Measurements from ENCODE around the gene ZNF579. TPM values are rescaled to one million over a fixed set of nuclear protein-coding genes. Genes with fewer than 3 reads are reported as not detected.

The ZNF579 gene
- total RNA-seq, 2 experiments from 2014 or later: 6.1 to 11.1 TPM

- ChIA-PET POLR2A (interaction anchor here (0.8 kb wide), 2 partner anchors 18 to 539 kb away, joined by 3 to 4 read pairs; partner anchors contain the start of gene ZNF784), CTCF (ENCODE audit: unreplicated experiment) (interaction anchor here (1.0 kb wide), 1 partner anchor 19 kb away, joined by 3 read pairs; no protein-coding TSS in a partner anchor)
- Histone ChIP-seq H4K20me1 (ENCODE audit: insufficient read depth, low read length) (no peaks in the 10 kb centered on the region), H3K4me3 (ENCODE audit: low read depth, low read length, poor library complexity, severe bottlenecking) (peak overlapping the region; percentile 95), H3K4me1 (ENCODE audit: insufficient read depth, low read length, poor library complexity, severe bottlenecking) (peaks cover 25% of the 10 kb centered on the region), H3K9me3 (ENCODE audit: low read length) (no peaks in the 10 kb centered on the region), H2AFZ (ENCODE audit: low read length) (no peak overlapping the region), H3K27ac (ENCODE audit: low read depth, low read length, poor library complexity, severe bottlenecking) (peak overlapping the region; percentile 97), H3K79me2 (ENCODE audit: insufficient read depth, low read depth, low read length) (peaks cover 20% of the 10 kb centered on the region), H3K36me3 (ENCODE audit: insufficient read depth, low read length) (peaks cover 33% of the 10 kb centered on the region), H3K9me2 (ENCODE audit: insufficient read depth, low read length) (no peaks in the 10 kb centered on the region), H3K4me2 (ENCODE audit: low read length) (peak overlapping the region; percentile 99)
- intact Hi-C loops (cut with micrococcal nuclease; ENCODE audit: unreplicated experiment): loop anchor here (1.0 kb wide), 1 partner anchor 91 kb away; no protein-coding TSS in a partner anchor
- BruUV-seq (replicated peaks): no TSS peak
- DNase-seq (ENCODE audit: low spot score): no peak
- TF ChIP-seq CTCF (conservative IDR thresholded peaks at IDR 0.05; ENCODE audit: low read length): no peak
- no peak for TF ChIP-seq EZH2phosphoT487 (IDR thresholded peaks at IDR 0.05; ENCODE audit: borderline replicate concordance, low read depth, low read length)
Observed at GRCh38 chr19:55606817-55607216, 26.2 kb upstream of the ZNF579 start.

- peaks cover 28% of the 10 kb centered on the region for H3K4me1 ChIP-seq (ENCODE audit: insufficient read depth, low read length, poor library complexity, severe bottlenecking)
- DNase-seq (ENCODE audit: low spot score): no peak
- peak overlapping the region; percentile 99 for H3K4me2 ChIP-seq (ENCODE audit: low read length)
- BruUV-seq (replicated peaks): no TSS peak
- intact Hi-C loops (cut with micrococcal nuclease; ENCODE audit: unreplicated experiment): loop anchor here (1.0 kb wide), 1 partner anchor 90 kb away; no protein-coding TSS in a partner anchor
- ChIA-PET POLR2A (interaction anchor here (0.8 kb wide), 2 partner anchors 19 to 539 kb away, joined by 3 read pairs; no protein-coding TSS in a partner anchor), CTCF (ENCODE audit: unreplicated experiment) (interaction anchor here (1.0 kb wide), 1 partner anchor 19 kb away, joined by 3 read pairs; no protein-coding TSS in a partner anchor)
- H3K36me3 ChIP-seq (ENCODE audit: insufficient read depth, low read length): peaks cover 33% of the 10 kb centered on the region
- no peaks in the 10 kb centered on the region for H4K20me1 ChIP-seq (ENCODE audit: insufficient read depth, low read length)
- TF ChIP-seq CTCF (conservative IDR thresholded peaks at IDR 0.05; ENCODE audit: low read length) (peak; percentile 55; the same call in 1 of the 2 replicates), EZH2phosphoT487 (IDR thresholded peaks at IDR 0.05; ENCODE audit: borderline replicate concordance, low read depth, low read length) (no peak)
- peaks cover 20% of the 10 kb centered on the region for H3K79me2 ChIP-seq (ENCODE audit: insufficient read depth, low read depth, low read length)
- H3K27ac ChIP-seq (ENCODE audit: low read depth, low read length, poor library complexity, severe bottlenecking): peak overlapping the region; percentile 97
- H2AFZ ChIP-seq (ENCODE audit: low read length): no peak overlapping the region
- H3K9me3 ChIP-seq (ENCODE audit: low read length): no peaks in the 10 kb centered on the region
- peak overlapping the region; percentile 95 for H3K4me3 ChIP-seq (ENCODE audit: low read depth, low read length, poor library complexity, severe bottlenecking)
- no peaks in the 10 kb centered on the region for H3K9me2 ChIP-seq (ENCODE audit: insufficient read depth, low read length)
Observed at GRCh38 chr19:55606471-55606787, 25.8 kb upstream of the ZNF579 start.

Data from OCI-LY7 (cell line).